Measurements from ENCODE around the gene MALT1.

MALT1 gene

DNA sequence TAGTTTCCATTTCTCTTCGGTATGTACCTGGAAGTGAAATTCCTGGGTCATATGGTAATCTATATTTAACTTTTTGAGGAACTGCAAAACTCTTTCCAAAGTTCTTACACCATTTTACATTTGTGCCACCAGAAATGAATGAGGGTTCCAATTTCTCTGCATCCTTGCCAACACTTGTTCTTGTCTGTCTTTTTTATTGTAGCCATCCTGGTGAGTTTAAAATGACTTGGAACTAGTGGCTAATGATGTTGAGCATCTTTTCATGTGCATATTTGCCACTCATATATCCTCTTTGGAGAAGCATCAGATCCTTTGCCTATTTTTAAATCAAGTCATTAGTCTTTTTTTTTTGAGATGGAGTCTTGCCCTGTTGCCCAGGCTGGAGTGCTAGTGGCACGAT, 59.4 kb downstream of the MALT1 start:
- TF ChIP-seq, protein P1, sequence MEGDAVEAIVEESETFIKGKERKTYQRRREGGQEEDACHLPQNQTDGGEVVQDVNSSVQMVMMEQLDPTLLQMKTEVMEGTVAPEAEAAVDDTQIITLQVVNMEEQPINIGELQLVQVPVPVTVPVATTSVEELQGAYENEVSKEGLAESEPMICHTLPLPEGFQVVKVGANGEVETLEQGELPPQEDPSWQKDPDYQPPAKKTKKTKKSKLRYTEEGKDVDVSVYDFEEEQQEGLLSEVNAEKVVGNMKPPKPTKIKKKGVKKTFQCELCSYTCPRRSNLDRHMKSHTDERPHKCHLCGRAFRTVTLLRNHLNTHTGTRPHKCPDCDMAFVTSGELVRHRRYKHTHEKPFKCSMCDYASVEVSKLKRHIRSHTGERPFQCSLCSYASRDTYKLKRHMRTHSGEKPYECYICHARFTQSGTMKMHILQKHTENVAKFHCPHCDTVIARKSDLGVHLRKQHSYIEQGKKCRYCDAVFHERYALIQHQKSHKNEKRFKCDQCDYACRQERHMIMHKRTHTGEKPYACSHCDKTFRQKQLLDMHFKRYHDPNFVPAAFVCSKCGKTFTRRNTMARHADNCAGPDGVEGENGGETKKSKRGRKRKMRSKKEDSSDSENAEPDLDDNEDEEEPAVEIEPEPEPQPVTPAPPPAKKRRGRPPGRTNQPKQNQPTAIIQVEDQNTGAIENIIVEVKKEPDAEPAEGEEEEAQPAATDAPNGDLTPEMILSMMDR (IDR thresholded peaks at IDR 0.05; ENCODE audit: low read depth, low read length) = no peak
- no peak overlapping the region for H3K4me3 ChIP-seq (replicated peaks in 1 of 2; ENCODE audit: low read depth in 2 of 2, low read length in 2 of 2)
- DNase-seq (ENCODE audit: low read depth in 2 of 2) = no peak

DNA sequence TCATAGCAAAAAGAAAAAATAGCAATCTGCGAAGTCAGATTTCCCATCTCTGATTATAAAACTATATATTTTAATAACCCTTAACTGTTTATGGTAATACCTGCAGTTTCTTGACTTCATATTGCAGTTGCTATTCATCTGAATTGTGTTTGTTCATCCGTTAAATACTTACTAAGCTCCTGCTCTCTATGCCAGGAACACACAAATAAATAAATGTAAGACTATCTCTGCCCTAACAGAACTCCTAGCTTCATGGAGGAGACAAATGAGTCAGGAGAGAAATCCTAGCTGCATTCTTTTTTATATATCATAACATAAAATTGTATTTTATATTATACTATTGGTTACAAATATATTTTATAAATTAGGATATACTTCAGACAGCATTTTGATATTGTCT, 61.2 kb downstream of the MALT1 start:
- no peak overlapping the region for H3K4me3 ChIP-seq (replicated peaks in 1 of 2; ENCODE audit: low read depth in 2 of 2, low read length in 2 of 2)
- DNase-seq (ENCODE audit: low read depth in 2 of 2) = no peak
- TF ChIP-seq, protein P1 (IDR thresholded peaks at IDR 0.05; ENCODE audit: low read depth, low read length) = no peak

GRCh38 chr18:58733866-58734265, 62.6 kb downstream of the MALT1 start:
- DNase-seq (ENCODE audit: low read depth in 2 of 2) = no peak
- TF ChIP-seq, protein P1 (IDR thresholded peaks at IDR 0.05; ENCODE audit: low read depth, low read length) = no peak
- no peak overlapping the region for H3K4me3 ChIP-seq (replicated peaks in 1 of 2; ENCODE audit: low read depth in 2 of 2, low read length in 2 of 2)

- TF ChIP-seq, protein P1 (IDR thresholded peaks at IDR 0.05; ENCODE audit: low read depth, low read length) = no peak
- no peak overlapping the region for H3K4me3 ChIP-seq (replicated peaks in 1 of 2; ENCODE audit: low read depth in 2 of 2, low read length in 2 of 2)
- no peak for DNase-seq (ENCODE audit: low read depth in 2 of 2)
Observed at GRCh38 chr18:58738322-58738721, 67.1 kb downstream of the MALT1 start.

DNA sequence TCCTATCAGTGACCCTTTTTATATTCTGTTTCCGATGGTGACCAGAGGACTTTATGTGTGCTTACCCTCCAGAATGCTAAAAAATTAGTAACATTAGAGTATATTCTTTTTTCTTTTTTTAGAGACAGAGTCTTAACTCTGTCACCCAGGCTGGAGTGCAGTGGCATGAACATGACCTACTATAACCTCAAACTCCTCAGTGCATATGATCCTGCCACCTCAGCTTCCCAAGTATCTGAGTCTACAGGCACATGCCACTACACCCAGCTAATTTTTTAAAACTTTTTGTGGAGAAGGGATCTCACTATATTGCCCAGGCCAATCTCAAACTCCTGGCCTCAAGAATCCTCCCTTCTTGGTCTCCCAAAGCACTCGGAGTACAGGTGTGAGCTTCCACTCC, 74.6 kb downstream of the MALT1 start:
- no peak overlapping the region for H3K4me3 ChIP-seq (replicated peaks in 1 of 2; ENCODE audit: low read depth in 2 of 2, low read length in 2 of 2)
- DNase-seq (ENCODE audit: low read depth in 2 of 2) = no peak
- TF ChIP-seq, protein P1 (IDR thresholded peaks at IDR 0.05; ENCODE audit: low read depth, low read length) = no peak

- TF ChIP-seq, protein P1 (IDR thresholded peaks at IDR 0.05; ENCODE audit: low read depth, low read length) = no peak
- no peak overlapping the region for H3K4me3 ChIP-seq (replicated peaks in 1 of 2; ENCODE audit: low read depth in 2 of 2, low read length in 2 of 2)
- no peak for DNase-seq (ENCODE audit: low read depth in 2 of 2)
Observed at GRCh38 chr18:58748899-58749595, 77.8 kb downstream of the MALT1 start.

DNA sequence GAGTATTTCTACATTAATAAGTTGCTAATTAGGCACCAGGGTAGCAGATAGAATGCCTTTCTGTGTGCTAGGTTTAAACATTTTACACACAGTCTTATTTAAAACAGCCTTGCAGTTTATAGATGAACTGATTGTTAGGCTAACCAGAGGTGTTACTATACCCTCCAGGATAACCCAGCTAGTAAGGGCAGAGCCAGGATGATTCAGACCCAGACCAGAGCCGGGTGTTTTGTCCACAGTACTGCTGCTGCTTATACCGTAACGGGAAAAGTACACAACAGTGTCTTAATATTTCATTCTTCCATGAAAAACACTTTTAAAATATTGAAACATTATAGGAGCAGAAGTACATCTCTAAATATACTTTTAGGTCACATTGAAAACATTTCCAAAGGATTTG, 82.7 kb downstream of the MALT1 start:
- DNase-seq (ENCODE audit: low read depth in 2 of 2) = no peak
- TF ChIP-seq, protein P1 (IDR thresholded peaks at IDR 0.05; ENCODE audit: low read depth, low read length) = no peak

More for the DNA sequence above, 82.7 kb downstream of the MALT1 start:
- H3K4me3 ChIP-seq (replicated peaks in 1 of 2; ENCODE audit: low read depth in 2 of 2, low read length in 2 of 2) = no peak overlapping the region

Measured in cardiac fibroblast (primary cell).